ENCODE data around the gene PLTP. TPM values are rescaled to one million over a fixed set of nuclear protein-coding genes. Genes with fewer than 3 reads are reported as not detected.
A peak's percentile ranks its signal among the peaks of the same experiment; 100 is the strongest.

Gene PLTP
- total and polyA plus RNA-seq, 2 of the 13 experiments (the other 11 are each of a cell fraction or from before 2014, with no cell fraction given): 16.9 to 28.6 TPM

DNA sequence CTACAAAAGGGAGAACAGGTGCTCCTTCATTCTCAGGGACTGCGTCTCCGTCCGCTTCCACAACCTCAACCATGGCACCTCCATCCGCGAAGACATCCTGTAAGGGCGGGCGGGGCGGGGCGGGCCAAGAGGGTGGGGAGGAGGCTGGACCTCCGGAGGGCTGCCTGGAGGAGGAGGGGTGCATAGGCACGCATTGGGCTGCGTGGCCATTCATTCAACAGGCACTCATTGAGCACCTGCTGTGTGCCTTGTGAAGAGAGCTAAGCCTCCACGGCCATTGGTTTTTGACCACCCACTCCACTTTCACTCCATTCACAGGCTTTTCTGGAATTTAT lies 54.1 kb downstream of the PLTP start (continued):
- TF ChIP-seq, protein P1, sequence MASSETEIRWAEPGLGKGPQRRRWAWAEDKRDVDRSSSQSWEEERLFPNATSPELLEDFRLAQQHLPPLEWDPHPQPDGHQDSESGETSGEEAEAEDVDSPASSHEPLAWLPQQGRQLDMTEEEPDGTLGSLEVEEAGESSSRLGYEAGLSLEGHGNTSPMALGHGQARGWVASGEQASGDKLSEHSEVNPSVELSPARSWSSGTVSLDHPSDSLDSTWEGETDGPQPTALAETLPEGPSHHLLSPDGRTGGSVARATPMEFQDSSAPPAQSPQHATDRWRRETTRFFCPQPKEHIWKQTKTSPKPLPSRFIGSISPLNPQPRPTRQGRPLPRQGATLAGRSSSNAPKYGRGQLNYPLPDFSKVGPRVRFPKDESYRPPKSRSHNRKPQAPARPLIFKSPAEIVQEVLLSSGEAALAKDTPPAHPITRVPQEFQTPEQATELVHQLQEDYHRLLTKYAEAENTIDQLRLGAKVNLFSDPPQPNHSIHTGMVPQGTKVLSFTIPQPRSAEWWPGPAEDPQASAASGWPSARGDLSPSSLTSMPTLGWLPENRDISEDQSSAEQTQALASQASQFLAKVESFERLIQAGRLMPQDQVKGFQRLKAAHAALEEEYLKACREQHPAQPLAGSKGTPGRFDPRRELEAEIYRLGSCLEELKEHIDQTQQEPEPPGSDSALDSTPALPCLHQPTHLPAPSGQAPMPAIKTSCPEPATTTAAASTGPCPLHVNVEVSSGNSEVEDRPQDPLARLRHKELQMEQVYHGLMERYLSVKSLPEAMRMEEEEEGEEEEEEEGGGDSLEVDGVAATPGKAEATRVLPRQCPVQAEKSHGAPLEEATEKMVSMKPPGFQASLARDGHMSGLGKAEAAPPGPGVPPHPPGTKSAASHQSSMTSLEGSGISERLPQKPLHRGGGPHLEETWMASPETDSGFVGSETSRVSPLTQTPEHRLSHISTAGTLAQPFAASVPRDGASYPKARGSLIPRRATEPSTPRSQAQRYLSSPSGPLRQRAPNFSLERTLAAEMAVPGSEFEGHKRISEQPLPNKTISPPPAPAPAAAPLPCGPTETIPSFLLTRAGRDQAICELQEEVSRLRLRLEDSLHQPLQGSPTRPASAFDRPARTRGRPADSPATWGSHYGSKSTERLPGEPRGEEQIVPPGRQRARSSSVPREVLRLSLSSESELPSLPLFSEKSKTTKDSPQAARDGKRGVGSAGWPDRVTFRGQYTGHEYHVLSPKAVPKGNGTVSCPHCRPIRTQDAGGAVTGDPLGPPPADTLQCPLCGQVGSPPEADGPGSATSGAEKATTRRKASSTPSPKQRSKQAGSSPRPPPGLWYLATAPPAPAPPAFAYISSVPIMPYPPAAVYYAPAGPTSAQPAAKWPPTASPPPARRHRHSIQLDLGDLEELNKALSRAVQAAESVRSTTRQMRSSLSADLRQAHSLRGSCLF (CRISPR knock-in tag; IDR thresholded peaks at IDR 0.05; ENCODE audit: borderline replicate concordance): no peak
- TF ChIP-seq, protein P2, sequence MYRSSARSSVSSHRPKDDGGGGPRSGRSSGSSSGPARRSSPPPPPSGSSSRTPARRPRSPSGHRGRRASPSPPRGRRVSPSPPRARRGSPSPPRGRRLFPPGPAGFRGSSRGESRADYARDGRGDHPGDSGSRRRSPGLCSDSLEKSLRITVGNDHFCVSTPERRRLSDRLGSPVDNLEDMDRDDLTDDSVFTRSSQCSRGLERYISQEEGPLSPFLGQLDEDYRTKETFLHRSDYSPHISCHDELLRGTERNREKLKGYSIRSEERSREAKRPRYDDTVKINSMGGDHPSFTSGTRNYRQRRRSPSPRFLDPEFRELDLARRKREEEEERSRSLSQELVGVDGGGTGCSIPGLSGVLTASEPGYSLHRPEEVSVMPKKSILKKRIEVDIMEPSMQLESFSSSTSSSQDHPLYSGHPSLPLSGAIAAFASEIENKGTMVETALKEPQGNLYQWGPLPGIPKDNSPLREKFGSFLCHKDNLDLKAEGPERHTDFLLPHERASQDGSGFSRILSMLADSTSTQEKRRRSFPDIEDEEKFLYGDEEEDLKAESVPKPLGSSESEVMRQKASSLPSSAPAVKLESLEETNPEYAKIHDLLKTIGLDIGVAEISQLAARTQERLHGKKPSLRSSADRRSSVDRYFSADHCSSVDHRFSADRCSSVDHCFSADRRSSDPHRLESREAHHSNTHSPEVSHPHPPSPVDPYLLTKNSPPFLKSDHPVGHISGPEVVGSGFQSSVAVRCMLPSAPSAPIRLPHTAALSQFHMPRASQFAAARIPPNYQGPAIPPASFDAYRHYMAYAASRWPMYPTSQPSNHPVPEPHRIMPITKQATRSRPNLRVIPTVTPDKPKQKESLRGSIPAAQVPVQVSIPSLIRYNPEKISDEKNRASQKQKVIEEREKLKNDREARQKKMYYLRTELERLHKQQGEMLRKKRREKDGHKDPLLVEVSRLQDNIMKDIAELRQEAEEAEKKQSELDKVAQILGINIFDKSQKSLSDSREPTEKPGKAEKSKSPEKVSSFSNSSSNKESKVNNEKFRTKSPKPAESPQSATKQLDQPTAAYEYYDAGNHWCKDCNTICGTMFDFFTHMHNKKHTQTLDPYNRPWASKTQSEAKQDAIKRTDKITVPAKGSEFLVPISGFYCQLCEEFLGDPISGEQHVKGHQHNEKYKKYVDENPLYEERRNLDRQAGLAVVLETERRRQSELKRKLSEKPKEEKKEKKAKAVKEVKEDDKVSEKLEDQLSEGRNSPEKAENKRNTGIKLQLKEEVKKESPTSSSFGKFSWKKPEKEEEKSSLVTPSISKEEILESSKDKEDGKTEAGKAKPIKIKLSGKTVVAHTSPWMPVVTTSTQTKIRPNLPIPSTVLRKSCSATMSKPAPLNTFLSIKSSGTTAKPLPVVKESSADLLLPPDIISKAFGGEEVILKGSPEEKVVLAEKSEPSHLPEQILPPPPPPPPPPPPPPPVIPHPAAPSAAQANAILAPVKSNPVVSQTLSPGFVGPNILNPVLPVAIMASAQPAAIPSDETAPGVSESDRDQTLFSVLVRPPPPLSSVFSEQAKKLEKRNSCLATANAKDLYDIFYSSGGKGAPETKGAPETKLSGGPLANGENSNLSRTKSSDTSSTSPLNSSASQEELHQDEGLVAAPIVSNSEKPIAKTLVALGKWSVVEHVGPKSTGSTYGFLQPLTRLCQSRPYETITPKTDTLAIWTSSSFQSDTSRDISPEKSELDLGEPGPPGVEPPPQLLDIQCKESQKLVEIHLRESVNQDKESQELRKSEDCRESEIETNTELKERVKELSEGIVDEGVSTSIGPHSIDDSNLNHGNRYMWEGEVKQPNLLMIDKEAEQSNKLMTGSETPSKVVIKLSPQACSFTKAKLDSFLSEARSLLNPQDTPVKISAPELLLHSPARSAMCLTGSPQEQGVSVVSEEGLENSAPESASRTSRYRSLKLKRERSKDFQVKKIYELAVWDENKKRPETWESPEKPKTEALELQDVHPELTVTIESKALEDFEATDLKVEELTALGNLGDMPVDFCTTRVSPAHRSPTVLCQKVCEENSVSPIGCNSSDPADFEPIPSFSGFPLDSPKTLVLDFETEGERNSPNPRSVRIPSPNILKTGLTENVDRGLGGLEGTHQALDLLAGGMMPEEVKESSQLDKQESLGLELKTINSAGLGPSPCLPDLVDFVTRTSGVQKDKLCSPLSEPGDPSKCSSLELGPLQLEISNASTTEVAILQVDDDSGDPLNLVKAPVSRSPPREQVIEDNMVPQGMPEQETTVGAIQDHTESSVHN (CRISPR knock-in tag; IDR thresholded peaks at IDR 0.05): no peak
- TF ChIP-seq FOXA1 (IDR thresholded peaks at IDR 0.05) (no peak), FOXA1 (CRISPR knock-in tag; IDR thresholded peaks at IDR 0.05) (no peak), TARDBP (CRISPR knock-in tag; IDR thresholded peaks at IDR 0.05) (no peak), ZFP91 (CRISPR knock-in tag; IDR thresholded peaks at IDR 0.05; ENCODE audit: borderline replicate concordance) (0 out of 2 replicates have a peak, but pooled peaks have one; percentile 11), LBX2 (CRISPR knock-in tag; IDR thresholded peaks at IDR 0.05; ENCODE audit: borderline replicate concordance) (0 out of 2 replicates have a peak, but pooled peaks have one; percentile 53), MAFK (conservative IDR thresholded peaks at IDR 0.05 in 1 of 2, IDR thresholded peaks at IDR 0.05 in 1 of 2; ENCODE audit: low read length in 2 of 2) (no peak), ZNF432 (CRISPR knock-in tag; IDR thresholded peaks at IDR 0.05; ENCODE audit: borderline replicate concordance) (no peak), ZBTB7A (CRISPR knock-in tag; IDR thresholded peaks at IDR 0.05) (no peak), ZNF879 (CRISPR knock-in tag; IDR thresholded peaks at IDR 0.05) (no peak), JUND (CRISPR knock-in tag; IDR thresholded peaks at IDR 0.05) (no peak), MTA3 (CRISPR knock-in tag; IDR thresholded peaks at IDR 0.05) (no peak), SOX13 (IDR thresholded peaks at IDR 0.05) (0 out of 2 replicates have a peak, but pooled peaks have one; percentile 4), SOX13 (CRISPR knock-in tag; conservative IDR thresholded peaks at IDR 0.05 in 1 of 2, IDR thresholded peaks at IDR 0.05 in 1 of 2) (no peak)

All from HepG2 (cell line).